GM19328 (cell line): ENCODE measurements around the gene TRERF1.

Experiments used
- ATAC-seq: cut with Tn5 transposase; IDR thresholded peaks from one replicate; pipeline ENCODE4 v1.9.1; 2021; ENCODE audit warnings: mild to moderate bottlenecking, moderate library complexity; ENCODE audit not compliant: unreplicated experiment

The TRERF1 gene

GRCh38 chr6:42315991-42316970 is 135.4 kb downstream of the TRERF1 start:
- ATAC-seq: no peak

GRCh38 chr6:42315259-42315990 is 136.3 kb downstream of the TRERF1 start:
- ATAC-seq: no peak

- no peak for ATAC-seq
Measured at GRCh38 chr6:42314571-42315258, 137.0 kb downstream of the TRERF1 start.

GRCh38 chr6:42313941-42314570 is 137.7 kb downstream of the TRERF1 start:
- no peak for ATAC-seq

- no peak for ATAC-seq
Measured at GRCh38 chr6:42313038-42313437, 138.7 kb downstream of the TRERF1 start.

GRCh38 chr6:42307141-42307470 is 144.6 kb downstream of the TRERF1 start:
- no peak for ATAC-seq

GRCh38 chr6:42306439-42307140 is 145.1 kb downstream of the TRERF1 start:
- ATAC-seq: no peak

GRCh38 chr6:42304053-42304712 is 147.5 kb downstream of the TRERF1 start:
- no peak for ATAC-seq

- no peak for ATAC-seq
Measured at GRCh38 chr6:42302411-42302810, 149.3 kb downstream of the TRERF1 start.

GRCh38 chr6:42301986-42302385 is 149.7 kb downstream of the TRERF1 start:
- no peak for ATAC-seq

GRCh38 chr6:42300701-42301100 is 151.0 kb downstream of the TRERF1 start:
- ATAC-seq: no peak

GRCh38 chr6:42300185-42300584 is 151.5 kb downstream of the TRERF1 start:
- no peak for ATAC-seq

- no peak for ATAC-seq
Measured at GRCh38 chr6:42297661-42298060, 154.1 kb downstream of the TRERF1 start.

GRCh38 chr6:42296614-42297013 is 155.1 kb downstream of the TRERF1 start:
- no peak for ATAC-seq

- no peak for ATAC-seq
Measured at GRCh38 chr6:42295677-42296076, 156.0 kb downstream of the TRERF1 start.

- ATAC-seq: no peak
Measured at GRCh38 chr6:42295181-42295580, 156.5 kb downstream of the TRERF1 start.

GRCh38 chr6:42294759-42295158 is 157.0 kb downstream of the TRERF1 start:
- no peak for ATAC-seq

GRCh38 chr6:42293386-42293977 is 158.2 kb downstream of the TRERF1 start:
- no peak for ATAC-seq

- no peak for ATAC-seq
Measured at GRCh38 chr6:42292004-42292740, 159.6 kb downstream of the TRERF1 start.
